ENCODE measurements around the gene PAXIP1.
A peak's percentile ranks its signal among the peaks of the same experiment; 100 is the strongest.
"Not testable (repeated sequence)": the region's sequence is repeated elsewhere in the genome, so short reads cannot be mapped to it uniquely, and the experiment has no call there.

PAXIP1 gene

GRCh38 chr7:155003092-155003375, at the start of gene PAXIP1:
Gene PAXIP1 (minus strand): TSS chr7:155003124. CDS start chr7:155002929, 195 bp downstream.
- Histone ChIP-seq H3K36me3 (ENCODE audit: control insufficient read depth, low read depth, low read length) (peaks cover 8% of the 10 kb centered on the region), H3K4me1 (ENCODE audit: control insufficient read depth, low read depth, low read length) (peaks cover 8% of the 10 kb centered on the region), H3K27me3 (ENCODE audit: control insufficient read depth, insufficient read depth, low read length) (no peaks in the 10 kb centered on the region), H3K9me3 (ENCODE audit: control insufficient read depth, low read depth, low read length) (no peaks in the 10 kb centered on the region), H3K9ac (ENCODE audit: low read length) (peak within 1 kb of the TSS; percentile 83), H3K27ac (ENCODE audit: low read length) (peak within 1 kb of the TSS; percentile 67), H3K4me3 (ENCODE audit: low read length) (peak within 1 kb of the TSS; percentile 86)

GRCh38 chr7:155051355-155051754, 48.4 kb upstream of the PAXIP1 start:
- H3K4me1 ChIP-seq (ENCODE audit: control insufficient read depth, low read depth, low read length): no peaks in the 10 kb centered on the region
- H3K4me3 ChIP-seq (ENCODE audit: low read length): no peak overlapping the region
- no peaks in the 10 kb centered on the region for H3K36me3 ChIP-seq (ENCODE audit: control insufficient read depth, low read depth, low read length)
- no peaks in the 10 kb centered on the region for H3K9me3 ChIP-seq (ENCODE audit: control insufficient read depth, low read depth, low read length)
- no peak overlapping the region for H3K9ac ChIP-seq (ENCODE audit: low read length)
- H3K27ac ChIP-seq (ENCODE audit: low read length): no peak overlapping the region
- H3K27me3 ChIP-seq (ENCODE audit: control insufficient read depth, insufficient read depth, low read length): no peaks in the 10 kb centered on the region

GRCh38 chr7:155048006-155048405, 45.1 kb upstream of the PAXIP1 start:
- H3K4me3 ChIP-seq (ENCODE audit: low read length): no peak overlapping the region
- H3K27ac ChIP-seq (ENCODE audit: low read length): no peak overlapping the region
- no peaks in the 10 kb centered on the region for H3K9me3 ChIP-seq (ENCODE audit: control insufficient read depth, low read depth, low read length)
- no peak overlapping the region for H3K9ac ChIP-seq (ENCODE audit: low read length)
- H3K27me3 ChIP-seq (ENCODE audit: control insufficient read depth, insufficient read depth, low read length): no peaks in the 10 kb centered on the region
- no peaks in the 10 kb centered on the region for H3K4me1 ChIP-seq (ENCODE audit: control insufficient read depth, low read depth, low read length)
- no peaks in the 10 kb centered on the region for H3K36me3 ChIP-seq (ENCODE audit: control insufficient read depth, low read depth, low read length)

GRCh38 chr7:155043756-155044155, 40.8 kb upstream of the PAXIP1 start:
- no peak overlapping the region for H3K4me3 ChIP-seq (ENCODE audit: low read length)
- H3K27ac ChIP-seq (ENCODE audit: low read length): no peak overlapping the region
- H3K4me1 ChIP-seq (ENCODE audit: control insufficient read depth, low read depth, low read length): no peaks in the 10 kb centered on the region
- no peaks in the 10 kb centered on the region for H3K9me3 ChIP-seq (ENCODE audit: control insufficient read depth, low read depth, low read length)
- no peaks in the 10 kb centered on the region for H3K36me3 ChIP-seq (ENCODE audit: control insufficient read depth, low read depth, low read length)
- no peaks in the 10 kb centered on the region for H3K27me3 ChIP-seq (ENCODE audit: control insufficient read depth, insufficient read depth, low read length)
- no peak overlapping the region for H3K9ac ChIP-seq (ENCODE audit: low read length)

- Histone ChIP-seq H3K4me1 (ENCODE audit: control insufficient read depth, low read depth, low read length) (no peaks in the 10 kb centered on the region), H3K9me3 (ENCODE audit: control insufficient read depth, low read depth, low read length) (no peaks in the 10 kb centered on the region), H3K27me3 (ENCODE audit: control insufficient read depth, insufficient read depth, low read length) (no peaks in the 10 kb centered on the region), H3K9ac (ENCODE audit: low read length) (no peak overlapping the region), H3K4me3 (ENCODE audit: low read length) (no peak overlapping the region), H3K27ac (ENCODE audit: low read length) (no peak overlapping the region), H3K36me3 (ENCODE audit: control insufficient read depth, low read depth, low read length) (no peaks in the 10 kb centered on the region)
These were observed 35.4 kb upstream of the PAXIP1 start for GRCh38 chr7:155038335-155038734.

GRCh38 chr7:155034495-155034894, 31.6 kb upstream of the PAXIP1 start:
- not testable (repeated sequence) for H3K4me3 ChIP-seq (ENCODE audit: low read length); H3K36me3 ChIP-seq (ENCODE audit: control insufficient read depth, low read depth, low read length); H3K9me3 ChIP-seq (ENCODE audit: control insufficient read depth, low read depth, low read length); H3K9ac ChIP-seq (ENCODE audit: low read length); H3K4me1 ChIP-seq (ENCODE audit: control insufficient read depth, low read depth, low read length); H3K27me3 ChIP-seq (ENCODE audit: control insufficient read depth, insufficient read depth, low read length); H3K27ac ChIP-seq (ENCODE audit: low read length)

- Histone ChIP-seq H3K4me1 (ENCODE audit: control insufficient read depth, low read depth, low read length) (no peaks in the 10 kb centered on the region), H3K27ac (ENCODE audit: low read length) (no peak overlapping the region)
These were observed 30.1 kb upstream of the PAXIP1 start for GRCh38 chr7:155032978-155033377.

GRCh38 chr7:155027879-155028278, 25.0 kb upstream of the PAXIP1 start:
- Histone ChIP-seq H3K9me3 (ENCODE audit: control insufficient read depth, low read depth, low read length) (no peaks in the 10 kb centered on the region), H3K4me1 (ENCODE audit: control insufficient read depth, low read depth, low read length) (peaks cover 6% of the 10 kb centered on the region), H3K9ac (ENCODE audit: low read length) (no peak overlapping the region), H3K27me3 (ENCODE audit: control insufficient read depth, insufficient read depth, low read length) (no peaks in the 10 kb centered on the region), H3K4me3 (ENCODE audit: low read length) (no peak overlapping the region), H3K27ac (ENCODE audit: low read length) (no peak overlapping the region), H3K36me3 (ENCODE audit: control insufficient read depth, low read depth, low read length) (no peaks in the 10 kb centered on the region)

More at GRCh38 chr7:155032978-155033377, 30.1 kb upstream of the PAXIP1 start:
- Histone ChIP-seq H3K9me3 (ENCODE audit: control insufficient read depth, low read depth, low read length) (no peaks in the 10 kb centered on the region), H3K36me3 (ENCODE audit: control insufficient read depth, low read depth, low read length) (no peaks in the 10 kb centered on the region), H3K9ac (ENCODE audit: low read length) (no peak overlapping the region), H3K4me3 (ENCODE audit: low read length) (no peak overlapping the region), H3K27me3 (ENCODE audit: control insufficient read depth, insufficient read depth, low read length) (no peaks in the 10 kb centered on the region)

GRCh38 chr7:155021699-155022145, 18.8 kb upstream of the PAXIP1 start:
- Histone ChIP-seq H3K4me1 (ENCODE audit: control insufficient read depth, low read depth, low read length) (no peaks in the 10 kb centered on the region), H3K4me3 (ENCODE audit: low read length) (no peak overlapping the region), H3K27me3 (ENCODE audit: control insufficient read depth, insufficient read depth, low read length) (no peaks in the 10 kb centered on the region), H3K36me3 (ENCODE audit: control insufficient read depth, low read depth, low read length) (no peaks in the 10 kb centered on the region), H3K27ac (ENCODE audit: low read length) (no peak overlapping the region), H3K9me3 (ENCODE audit: control insufficient read depth, low read depth, low read length) (no peaks in the 10 kb centered on the region), H3K9ac (ENCODE audit: low read length) (no peak overlapping the region)

- no peaks in the 10 kb centered on the region for H3K27me3 ChIP-seq (ENCODE audit: control insufficient read depth, insufficient read depth, low read length)
- no peaks in the 10 kb centered on the region for H3K4me1 ChIP-seq (ENCODE audit: control insufficient read depth, low read depth, low read length)
- no peak overlapping the region for H3K4me3 ChIP-seq (ENCODE audit: low read length)
- no peak overlapping the region for H3K9ac ChIP-seq (ENCODE audit: low read length)
- H3K27ac ChIP-seq (ENCODE audit: low read length): no peak overlapping the region
- no peaks in the 10 kb centered on the region for H3K9me3 ChIP-seq (ENCODE audit: control insufficient read depth, low read depth, low read length)
- H3K36me3 ChIP-seq (ENCODE audit: control insufficient read depth, low read depth, low read length): no peaks in the 10 kb centered on the region
These were observed 18.1 kb upstream of the PAXIP1 start for GRCh38 chr7:155020996-155021395.

- H3K9me3 ChIP-seq (ENCODE audit: control insufficient read depth, low read depth, low read length): no peaks in the 10 kb centered on the region
- no peak overlapping the region for H3K27ac ChIP-seq (ENCODE audit: low read length)
- no peak overlapping the region for H3K4me3 ChIP-seq (ENCODE audit: low read length)
- no peak overlapping the region for H3K9ac ChIP-seq (ENCODE audit: low read length)
- no peaks in the 10 kb centered on the region for H3K4me1 ChIP-seq (ENCODE audit: control insufficient read depth, low read depth, low read length)
- no peaks in the 10 kb centered on the region for H3K27me3 ChIP-seq (ENCODE audit: control insufficient read depth, insufficient read depth, low read length)
- H3K36me3 ChIP-seq (ENCODE audit: control insufficient read depth, low read depth, low read length): no peaks in the 10 kb centered on the region
These were observed 14.9 kb upstream of the PAXIP1 start for GRCh38 chr7:155017834-155018233.

GRCh38 chr7:155011086-155011485, 8.2 kb upstream of the PAXIP1 start:
- H3K9ac ChIP-seq (ENCODE audit: low read length): no peak overlapping the region
- H3K4me1 ChIP-seq (ENCODE audit: control insufficient read depth, low read depth, low read length): peaks cover 3% of the 10 kb centered on the region
- H3K4me3 ChIP-seq (ENCODE audit: low read length): no peak overlapping the region
- no peaks in the 10 kb centered on the region for H3K36me3 ChIP-seq (ENCODE audit: control insufficient read depth, low read depth, low read length)
- H3K9me3 ChIP-seq (ENCODE audit: control insufficient read depth, low read depth, low read length): no peaks in the 10 kb centered on the region
- no peak overlapping the region for H3K27ac ChIP-seq (ENCODE audit: low read length)
- H3K27me3 ChIP-seq (ENCODE audit: control insufficient read depth, insufficient read depth, low read length): no peaks in the 10 kb centered on the region

All from iPS-18a (cell line).